NCI-H774 (cell line): ENCODE measurements around the gene SCGB3A1.

Source experiments
- DNase-seq: peaks from one replicate; lab custom pipeline; 2025; lab: John Stamatoyannopoulos, UW

Gene SCGB3A1

GRCh38 chr5:180604271-180604670, 13.0 kb upstream of the SCGB3A1 start:
- no peak for DNase-seq

GRCh38 chr5:180603076-180603594, 11.8 kb upstream of the SCGB3A1 start:
- DNase-seq: no peak

GRCh38 chr5:180602481-180603075, 11.3 kb upstream of the SCGB3A1 start:
- no peak for DNase-seq

GRCh38 chr5:180601591-180602480, 10.5 kb upstream of the SCGB3A1 start:
- DNase-seq: no peak

- DNase-seq: no peak
Observed at GRCh38 chr5:180600554-180601041, 9.3 kb upstream of the SCGB3A1 start.

GRCh38 chr5:180599981-180600553, 8.8 kb upstream of the SCGB3A1 start:
- no peak for DNase-seq

GRCh38 chr5:180599590-180599914, 8.3 kb upstream of the SCGB3A1 start:
- DNase-seq: no peak

GRCh38 chr5:180598797-180599589, 7.7 kb upstream of the SCGB3A1 start:
- DNase-seq: no peak

- no peak for DNase-seq
Observed at GRCh38 chr5:180598316-180598701, 7.0 kb upstream of the SCGB3A1 start.

GRCh38 chr5:180596668-180597231, 5.5 kb upstream of the SCGB3A1 start:
- no peak for DNase-seq

GRCh38 chr5:180596115-180596667, 4.9 kb upstream of the SCGB3A1 start:
- DNase-seq: no peak

- no peak for DNase-seq
Observed at GRCh38 chr5:180595381-180596114, 4.2 kb upstream of the SCGB3A1 start.

- DNase-seq: no peak
Observed at GRCh38 chr5:180595046-180595379, 3.7 kb upstream of the SCGB3A1 start.

GRCh38 chr5:180594311-180595045, 3.2 kb upstream of the SCGB3A1 start:
- DNase-seq: no peak

- DNase-seq: no peak
Observed at GRCh38 chr5:180593446-180594206, 2.3 kb upstream of the SCGB3A1 start.

GRCh38 chr5:180592176-180592575, 877 bp upstream of the SCGB3A1 start:
- DNase-seq: no peak

GRCh38 chr5:180590543-180591310, 572 bp downstream of the SCGB3A1 start:
- no peak for DNase-seq

GRCh38 chr5:180589771-180590542, 1.3 kb downstream of the SCGB3A1 start:
- no peak for DNase-seq
